OCI-LY7 (cell line): ENCODE measurements around the gene TPCN2.

ENCODE experiments used
- CTCF ChIP-seq: fragments of 200-600 bp; sonication (generic); conservative IDR thresholded peaks from 2 replicates; pipeline ENCODE4 v1.5.1; 2014; ENCODE audit warnings: mild to moderate bottlenecking, antibody characterized with exemption, low read length, moderate library complexity, mixed read lengths
- EZH2phosphoT487 ChIP-seq: fragments of 200-600 bp; sonication (generic); IDR thresholded peaks from 2 replicates; pipeline ENCODE4 v1.6.1; 2018; ENCODE audit warnings: low read depth, borderline replicate concordance, mild to moderate bottlenecking, mixed run types, antibody characterized with exemption, low read length, moderate library complexity, mixed read lengths

- TF ChIP-seq CTCF (no peak), EZH2phosphoT487 (no peak)
Observed at GRCh38 chr11:69030301-69030700, 18.4 kb upstream of the TPCN2 start.
